Endothelial cell of umbilical vein (primary cell): ENCODE results near the gene HAL.

Experiments
- CTCF ChIP-seq, 2 donors: IDR thresholded peaks; 1 replicate in 1 of 2; 2 replicates in 1 of 2; pipeline ENCODE4 v1.5.1; 2011; ENCODE audit warnings: low read length in 2 of 2, mild to moderate bottlenecking in 2 of 2, moderate library complexity in 2 of 2, control low read depth in 1 of 2, inconsistent platforms in 1 of 2, low read depth in 1 of 2; ENCODE audit not compliant: insufficient read depth in 1 of 2; ENCODE audit errors: extremely low read depth in 1 of 2
- EZH2 ChIP-seq: IDR thresholded peaks from 2 replicates; pipeline ENCODE4 v1.6.1; 2012; ENCODE audit warnings: borderline replicate concordance, low read depth, mild to moderate bottlenecking, moderate library complexity, low read length, inconsistent platforms; ENCODE audit not compliant: severe bottlenecking
- JUN ChIP-seq: IDR thresholded peaks from 2 replicates; pipeline ENCODE4 v1.6.1; 2011; ENCODE audit warnings: borderline replicate concordance, low read depth; ENCODE audit not compliant: insufficient read length, insufficient read depth
- MAX ChIP-seq: IDR thresholded peaks from 2 replicates; pipeline ENCODE4 v1.6.1; 2011; ENCODE audit not compliant: insufficient read depth, insufficient read length
- POLR2A ChIP-seq: IDR thresholded peaks from 2 replicates; pipeline ENCODE4 v1.6.1; 2012; ENCODE audit warnings: low read depth, mild to moderate bottlenecking, control low read depth, low read length

- TF ChIP-seq POLR2A (no peak), CTCF (IDR thresholded peaks at IDR 0.05; ENCODE audit: extremely low read depth in 1 of 2, insufficient read depth in 1 of 2, low read depth in 1 of 2, low read length in 2 of 2) (no peak), JUN (no peak), EZH2 (no peak), MAX (no peak)
Measured at GRCh38 chr12:96006727-96007126, 10.6 kb upstream of the HAL start.
